SK-N-SH (cell line): ENCODE data around the gene CMTM1. TPM values are rescaled to one million over a fixed set of nuclear protein-coding genes. Genes with fewer than 3 reads are reported as not detected.

Experiments
- CTCF ChIA-PET: fragments of 300-600, 350-600 bp; formaldehyde crosslinking; extraction: SDS; loops from one replicate; lab custom pipeline; 2021; lab: Yijun Ruan, JAX
- POLR2A ChIA-PET: fragments of 350-600 bp; sonication (Branson Sonifier 250); formaldehyde crosslinking; extraction: SDS; loops from one replicate; lab custom pipeline; 2020; ENCODE audit warnings: antibody characterized with exemption, inconsistent platforms; lab: Yijun Ruan, JAX
- DNase-seq: peaks from one replicate; pipeline ENCODE4 v3.0.0; 2012
- H2AFZ ChIP-seq: fragments of 200-600 bp; sonication (generic); 2 replicates; pipeline ENCODE4 v1.8.1; 2016; ENCODE audit warnings: antibody characterized with exemption, mild to moderate bottlenecking, low read depth
- H3F3A ChIP-seq: fragments of 200-600 bp; sonication (generic); replicated peaks from 2 replicates; pipeline ENCODE3; 2016; ENCODE audit warnings: antibody characterized with exemption, mild to moderate bottlenecking; ENCODE audit not compliant: insufficient read depth
- H3K27ac ChIP-seq, 2 experiments: fragments of 200-500 bp in 1 of 2; fragments of 200-600 bp in 1 of 2; sonication (Bioruptor generic) in 1 of 2; sonication (generic), shearing (Covaris generic) in 1 of 2; 2 replicates each; pipeline versions ENCODE4 v1.5.1 to v1.6.1; 2014 to 2016; ENCODE audit warnings: low read depth in 2 of 2, inconsistent platforms in 1 of 2, low read length in 1 of 2, mild to moderate bottlenecking in 1 of 2, mixed read lengths in 1 of 2
- H3K27me3 ChIP-seq: fragments of 200-600 bp; sonication (generic), shearing (Covaris generic); 2 replicates; pipeline ENCODE4 v1.6.1; 2016; ENCODE audit warnings: mixed run types; ENCODE audit not compliant: insufficient read depth
- H3K36me3 ChIP-seq, 2 experiments: fragments of 200-500 bp in 1 of 2; fragments of 200-600 bp in 1 of 2; sonication (Bioruptor generic) in 1 of 2; sonication (generic) in 1 of 2; replicated peaks in 1 of 2; 2 replicates each; pipeline versions ENCODE3 to v1.5.1; 2014 to 2016; ENCODE audit warnings: low read length in 1 of 2, mild to moderate bottlenecking in 1 of 2; ENCODE audit not compliant: insufficient read depth in 2 of 2, control insufficient read depth in 1 of 2
- H3K4me1 ChIP-seq, 2 experiments: fragments of 200-500 bp in 1 of 2; fragments of 200-600 bp in 1 of 2; sonication (Bioruptor generic) in 1 of 2; sonication (generic), shearing (Covaris generic) in 1 of 2; 2 replicates each; pipeline versions ENCODE4 v1.5.1 to v1.6.1; 2014 to 2016; ENCODE audit warnings: low read depth in 1 of 2, low read length in 1 of 2, mixed run types in 1 of 2; ENCODE audit not compliant: insufficient read depth in 2 of 2, control insufficient read depth in 1 of 2
- H3K4me2 ChIP-seq: fragments of 200-600 bp; sonication (generic), shearing (Covaris generic); 2 replicates; pipeline ENCODE4 v1.6.1; 2017; ENCODE audit warnings: mixed run types
- H3K4me3 ChIP-seq, 2 experiments: fragments of 200-500 bp in 1 of 2; fragments of 200-600 bp in 1 of 2; sonication (Bioruptor generic) in 1 of 2; sonication (generic), shearing (Covaris generic) in 1 of 2; 2 replicates each; pipeline versions ENCODE4 v1.5.1 to v1.8.1; 2014 to 2016; ENCODE audit warnings: low read depth in 2 of 2, inconsistent platforms in 1 of 2, low read length in 1 of 2, mild to moderate bottlenecking in 1 of 2, mixed read lengths in 1 of 2, moderate library complexity in 1 of 2
- H3K79me2 ChIP-seq: fragments of 200-600 bp; sonication (generic); 2 replicates; pipeline ENCODE4 v1.8.1; 2017; ENCODE audit warnings: mild to moderate bottlenecking; ENCODE audit not compliant: insufficient read depth
- H3K9ac ChIP-seq: fragments of 200-600 bp; sonication (generic); 2 replicates; pipeline ENCODE4 v1.6.1; 2017; ENCODE audit warnings: mixed run types
- H3K9me2 ChIP-seq: fragments of 200-600 bp; sonication (generic); 2 replicates; pipeline ENCODE4 v1.6.1; 2017; ENCODE audit warnings: mixed run types
- H3K9me3 ChIP-seq: fragments of 200-600 bp; sonication (generic); 2 replicates; pipeline ENCODE4 v1.6.1; 2017; ENCODE audit warnings: mixed run types, mild to moderate bottlenecking, moderate library complexity
- H4K20me1 ChIP-seq: fragments of 200-600 bp; sonication (generic); 2 replicates; pipeline ENCODE4 v1.6.1; 2017; ENCODE audit warnings: mild to moderate bottlenecking, mixed run types; ENCODE audit not compliant: insufficient read depth
- FOSL2 ChIP-seq: IDR thresholded peaks from 2 replicates; pipeline ENCODE4 v1.4.0; 2012; ENCODE audit warnings: low read depth, mild to moderate bottlenecking, moderate library complexity, borderline replicate concordance
- FOXJ3 ChIP-seq: sonication (generic); formaldehyde crosslinking; IDR thresholded peaks from 2 replicates; pipeline ENCODE4 v1.5.1; 2020; ENCODE audit warnings: mild to moderate bottlenecking, missing genetic modification reagents
- GATA2 ChIP-seq: sonication (generic); formaldehyde crosslinking; IDR thresholded peaks from 2 replicates; pipeline ENCODE4 v1.5.0; 2020; ENCODE audit warnings: mild to moderate bottlenecking, missing genetic modification reagents
- JUND ChIP-seq: IDR thresholded peaks from 2 replicates; pipeline ENCODE4 v1.4.0; 2012
- RFX5 ChIP-seq: IDR thresholded peaks from 2 replicates; pipeline ENCODE4 v1.6.1; 2012; ENCODE audit warnings: mild to moderate bottlenecking, improper control_type of control experiment, low read length
- RXRA ChIP-seq: IDR thresholded peaks from 2 replicates; pipeline ENCODE4 v1.4.0; 2012; ENCODE audit warnings: low read depth, mild to moderate bottlenecking, borderline replicate concordance
- SIN3A ChIP-seq: IDR thresholded peaks from 2 replicates; pipeline ENCODE4 v1.6.1; 2012; ENCODE audit warnings: low read depth, mild to moderate bottlenecking, low read length, moderate library complexity, borderline replicate concordance
- SMC3 ChIP-seq: IDR thresholded peaks from 2 replicates; pipeline ENCODE4 v1.6.1; 2012; ENCODE audit warnings: low read depth, low read length, improper control_type of control experiment
- TEAD4 ChIP-seq: IDR thresholded peaks from 2 replicates; pipeline ENCODE4 v1.4.0; 2012; ENCODE audit warnings: mild to moderate bottlenecking, borderline replicate concordance; ENCODE audit not compliant: insufficient read depth
- YY1 ChIP-seq: IDR thresholded peaks from 2 replicates; pipeline ENCODE4 v1.4.0; 2012; ENCODE audit warnings: low read depth, mild to moderate bottlenecking
- WGBS: methylation state at CpG from one replicate; pipeline ENCODE4 v1.1.6; 2017; ENCODE audit warnings: low lambda C conversion rate; 5-methylcytosine and 5-hydroxymethylcytosine counted together
- polyA plus RNA-seq, 3 experiments: library from polyadenylated mRNA; depleted of rRNA; stranded (reverse); fragments of >200 nt; gene quantifications; 2 replicates each; pipeline ENCODE4 v1.2.3, GENCODE V29; 2012
- TF ChIP-seq, protein P1 (sequence below): fragments of 150-350 bp; IDR thresholded peaks from 2 replicates; pipeline ENCODE4 v1.6.1; 2016; ENCODE audit warnings: mild to moderate bottlenecking, low read depth, low read length
- TF ChIP-seq, protein P2 (sequence below): fragments of 200-600 bp; sonication (generic); IDR thresholded peaks from 2 replicates; pipeline ENCODE4 v1.6.1; 2017; ENCODE audit warnings: antibody characterized with exemption, mild to moderate bottlenecking, moderate library complexity
- TF ChIP-seq, protein P3 (sequence below): IDR thresholded peaks from 2 replicates; pipeline ENCODE4 v1.4.0; 2012; ENCODE audit warnings: low read depth
- TF ChIP-seq, protein P4 (sequence below): IDR thresholded peaks from 2 replicates; pipeline ENCODE4 v1.4.0; 2012; ENCODE audit warnings: low read depth, borderline replicate concordance
- TF ChIP-seq, protein P5 (sequence below): fragments of 150-350 bp; IDR thresholded peaks from 2 replicates; pipeline ENCODE4 v1.6.1; 2017; ENCODE audit warnings: antibody characterized with exemption, low read length, low read depth, borderline replicate concordance

The CMTM1 gene
- polyA plus RNA-seq, 1 of the 3 experiments (the other 2 are of a cell fraction), result 3.7 TPM

DNA sequence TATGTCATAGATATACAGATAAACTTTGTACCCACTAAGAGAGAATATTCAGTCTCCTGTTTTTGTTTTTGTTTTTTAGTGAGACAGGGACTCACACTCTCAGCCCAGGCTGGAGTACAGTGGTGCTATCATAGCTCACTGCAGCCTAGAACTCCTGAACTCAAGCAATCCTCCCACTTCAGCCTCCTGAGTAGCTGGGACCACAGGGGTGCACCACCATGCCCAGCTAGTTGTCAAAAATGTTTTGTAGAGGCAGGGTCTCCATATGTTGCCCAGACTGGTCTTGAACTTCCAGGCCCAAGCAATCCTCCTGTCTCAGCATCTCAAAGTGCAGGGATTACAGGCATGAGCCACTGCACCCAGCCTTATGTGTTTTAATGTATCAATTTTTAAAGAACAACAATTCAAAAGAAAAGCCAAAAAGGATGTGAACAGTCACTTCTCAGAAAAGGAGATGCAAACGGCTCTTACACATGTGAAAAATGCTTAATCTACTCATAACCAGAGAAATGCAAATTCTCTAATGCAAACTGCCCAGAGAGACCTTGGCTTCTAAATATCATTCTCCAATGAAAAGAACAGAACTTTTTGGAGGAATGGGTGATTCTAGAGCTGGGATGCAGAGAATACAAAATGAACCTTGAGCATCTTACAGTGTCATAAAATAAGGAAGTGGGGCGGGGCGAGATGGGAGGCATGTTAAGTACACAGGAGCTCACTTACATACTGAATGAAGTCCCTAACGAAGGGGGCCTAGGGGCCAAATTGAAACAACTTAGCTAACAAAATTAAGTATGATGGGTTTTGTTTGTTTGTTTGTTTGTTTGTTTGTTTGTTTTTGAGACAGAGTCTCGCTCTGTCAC, 31.0 kb downstream of the CMTM1 start:
- Histone ChIP-seq H3K4me2 (no peak overlapping the region), H3K36me3 (no peaks in the 10 kb centered on the region), H2AFZ (no peak overlapping the region), H3K4me3 (no peak overlapping the region), H3K4me1 (peaks cover 0 to 3% of the 10 kb centered on the region in 2 experiments; a peak in 1 of 4 replicates), H4K20me1 (no peaks in the 10 kb centered on the region), H3F3A (no peaks in the 10 kb centered on the region), H3K27ac (no peak overlapping the region), H3K27me3 (no peaks in the 10 kb centered on the region), H3K9me2 (no peaks in the 10 kb centered on the region), H3K79me2 (no peaks in the 10 kb centered on the region), H3K9me3 (no peaks in the 10 kb centered on the region), H3K9ac (no peak overlapping the region)
- POLR2A ChIA-PET, result no interaction called here
- WGBS, result 87% methylated on average over 5 of the region's 5 CpGs
- no peak for DNase-seq
- TF ChIP-seq, protein P1, sequence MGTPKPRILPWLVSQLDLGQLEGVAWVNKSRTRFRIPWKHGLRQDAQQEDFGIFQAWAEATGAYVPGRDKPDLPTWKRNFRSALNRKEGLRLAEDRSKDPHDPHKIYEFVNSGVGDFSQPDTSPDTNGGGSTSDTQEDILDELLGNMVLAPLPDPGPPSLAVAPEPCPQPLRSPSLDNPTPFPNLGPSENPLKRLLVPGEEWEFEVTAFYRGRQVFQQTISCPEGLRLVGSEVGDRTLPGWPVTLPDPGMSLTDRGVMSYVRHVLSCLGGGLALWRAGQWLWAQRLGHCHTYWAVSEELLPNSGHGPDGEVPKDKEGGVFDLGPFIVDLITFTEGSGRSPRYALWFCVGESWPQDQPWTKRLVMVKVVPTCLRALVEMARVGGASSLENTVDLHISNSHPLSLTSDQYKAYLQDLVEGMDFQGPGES, result no peak
- TF ChIP-seq TEAD4, result no peak
- no peak for TF ChIP-seq FOSL2
- no peak for TF ChIP-seq YY1
- TF ChIP-seq SIN3A, result no peak
- TF ChIP-seq RFX5, result no peak
- TF ChIP-seq, protein P2, sequence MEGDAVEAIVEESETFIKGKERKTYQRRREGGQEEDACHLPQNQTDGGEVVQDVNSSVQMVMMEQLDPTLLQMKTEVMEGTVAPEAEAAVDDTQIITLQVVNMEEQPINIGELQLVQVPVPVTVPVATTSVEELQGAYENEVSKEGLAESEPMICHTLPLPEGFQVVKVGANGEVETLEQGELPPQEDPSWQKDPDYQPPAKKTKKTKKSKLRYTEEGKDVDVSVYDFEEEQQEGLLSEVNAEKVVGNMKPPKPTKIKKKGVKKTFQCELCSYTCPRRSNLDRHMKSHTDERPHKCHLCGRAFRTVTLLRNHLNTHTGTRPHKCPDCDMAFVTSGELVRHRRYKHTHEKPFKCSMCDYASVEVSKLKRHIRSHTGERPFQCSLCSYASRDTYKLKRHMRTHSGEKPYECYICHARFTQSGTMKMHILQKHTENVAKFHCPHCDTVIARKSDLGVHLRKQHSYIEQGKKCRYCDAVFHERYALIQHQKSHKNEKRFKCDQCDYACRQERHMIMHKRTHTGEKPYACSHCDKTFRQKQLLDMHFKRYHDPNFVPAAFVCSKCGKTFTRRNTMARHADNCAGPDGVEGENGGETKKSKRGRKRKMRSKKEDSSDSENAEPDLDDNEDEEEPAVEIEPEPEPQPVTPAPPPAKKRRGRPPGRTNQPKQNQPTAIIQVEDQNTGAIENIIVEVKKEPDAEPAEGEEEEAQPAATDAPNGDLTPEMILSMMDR, result no peak
- TF ChIP-seq FOXJ3 (CRISPR knock-in tag), result no peak
- TF ChIP-seq SMC3, result no peak
- TF ChIP-seq, protein P3, sequence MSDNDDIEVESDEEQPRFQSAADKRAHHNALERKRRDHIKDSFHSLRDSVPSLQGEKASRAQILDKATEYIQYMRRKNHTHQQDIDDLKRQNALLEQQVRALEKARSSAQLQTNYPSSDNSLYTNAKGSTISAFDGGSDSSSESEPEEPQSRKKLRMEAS, result no peak
- no peak for TF ChIP-seq RXRA
- CTCF ChIA-PET, result interaction anchor here (1.0 to 1.6 kb wide), 2 partner anchors 8 to 271 kb away, joined by 3 to 4 read pairs; no protein-coding TSS in a partner anchor

DNA sequence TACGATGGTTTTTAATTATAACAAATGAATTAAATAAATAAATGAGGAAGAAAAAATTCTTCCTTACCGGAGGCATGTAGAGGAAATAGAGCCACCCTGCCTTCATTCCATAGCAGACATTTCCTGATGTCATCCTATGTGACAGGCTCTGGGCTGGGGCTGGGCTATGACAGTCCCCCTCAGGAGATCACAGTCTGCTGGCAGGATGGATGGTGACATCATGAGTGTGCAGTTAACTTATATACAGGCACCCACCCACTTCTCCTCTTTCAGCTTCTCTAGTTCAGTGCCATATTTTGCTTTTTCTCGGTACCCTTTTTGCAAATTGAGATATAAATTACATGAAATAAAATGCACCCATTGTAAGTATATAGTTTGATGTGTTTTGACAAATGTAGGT, 31.9 kb downstream of the CMTM1 start:
- 88% methylated on average over 3 of the region's 3 CpGs for WGBS
- Histone ChIP-seq H4K20me1 (no peaks in the 10 kb centered on the region), H3K27me3 (no peaks in the 10 kb centered on the region), H3K79me2 (no peaks in the 10 kb centered on the region), H3K9me2 (no peaks in the 10 kb centered on the region), H3K9ac (no peak overlapping the region), H3K4me3 (no peak overlapping the region), H3K4me1 (peaks cover 0 to 3% of the 10 kb centered on the region in 2 experiments; a peak in 1 of 4 replicates), H3F3A (peaks cover 3% of the 10 kb centered on the region), H3K9me3 (no peaks in the 10 kb centered on the region), H3K36me3 (no peaks in the 10 kb centered on the region), H2AFZ (no peak overlapping the region), H3K27ac (no peak overlapping the region), H3K4me2 (no peak overlapping the region)
- no peak for DNase-seq
- POLR2A ChIA-PET, result no interaction called here
- CTCF ChIA-PET, result interaction anchor here (1.0 to 1.6 kb wide), 2 partner anchors 9 to 270 kb away, joined by 3 to 4 read pairs; no protein-coding TSS in a partner anchor
- TF ChIP-seq JUND (no peak), RXRA (no peak), YY1 (no peak), FOXJ3 (CRISPR knock-in tag) (no peak), GATA2 (CRISPR knock-in tag) (no peak), TEAD4 (no peak)
- TF ChIP-seq, protein P4, sequence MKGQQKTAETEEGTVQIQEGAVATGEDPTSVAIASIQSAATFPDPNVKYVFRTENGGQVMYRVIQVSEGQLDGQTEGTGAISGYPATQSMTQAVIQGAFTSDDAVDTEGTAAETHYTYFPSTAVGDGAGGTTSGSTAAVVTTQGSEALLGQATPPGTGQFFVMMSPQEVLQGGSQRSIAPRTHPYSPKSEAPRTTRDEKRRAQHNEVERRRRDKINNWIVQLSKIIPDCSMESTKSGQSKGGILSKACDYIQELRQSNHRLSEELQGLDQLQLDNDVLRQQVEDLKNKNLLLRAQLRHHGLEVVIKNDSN, result no peak
- TF ChIP-seq, protein P5, sequence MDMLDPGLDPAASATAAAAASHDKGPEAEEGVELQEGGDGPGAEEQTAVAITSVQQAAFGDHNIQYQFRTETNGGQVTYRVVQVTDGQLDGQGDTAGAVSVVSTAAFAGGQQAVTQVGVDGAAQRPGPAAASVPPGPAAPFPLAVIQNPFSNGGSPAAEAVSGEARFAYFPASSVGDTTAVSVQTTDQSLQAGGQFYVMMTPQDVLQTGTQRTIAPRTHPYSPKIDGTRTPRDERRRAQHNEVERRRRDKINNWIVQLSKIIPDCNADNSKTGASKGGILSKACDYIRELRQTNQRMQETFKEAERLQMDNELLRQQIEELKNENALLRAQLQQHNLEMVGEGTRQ, result no peak
- TF ChIP-seq, protein P2, result no peak
- TF ChIP-seq, protein P1, result no peak
